A549 treated with AZD2906 at 1 μM for 4 hours (cell line): ENCODE data around the gene PGAM2. TPM values are rescaled to one million over a fixed set of nuclear protein-coding genes. Genes with fewer than 3 reads are reported as not detected.

Experiments
- total RNA-seq: library from RNA; stranded (reverse); fragments of 200-300 nt; extraction: Qiagen RNA extraction; gene quantifications from 5 replicates; pipeline ENCODE4 v1.2.3, GENCODE V29; 2022

The PGAM2 gene
- total RNA-seq = not detected in 5 replicates

GRCh38 chr7:44065431-44066110, at the start of gene PGAM2:
Gene PGAM2 (minus strand): TSS chr7:44065567. CDS start chr7:44065529, 38 bp downstream.

GRCh38 chr7:44103923-44104859, 38.8 kb upstream of the PGAM2 start, which contains the start of gene AEBP1:
Gene AEBP1 (plus strand): TSS chr7:44104345. CDS start chr7:44104666, 321 bp downstream.

GRCh38 chr7:44044315-44045225, 20.8 kb downstream of the PGAM2 start, which contains the start of gene DBNL:
Gene DBNL (plus strand): TSS chr7:44044702. CDS start chr7:44044738, 36 bp downstream.

Other genes with a start within 250 kb of the PGAM2 start
- 227 to 263 TPM (median 250 TPM) in 5 replicates for gene MRPS24, start 196.1 kb downstream of the PGAM2 start, total RNA-seq
- 25.9 to 28.5 TPM (median 28.1 TPM) in 5 replicates for gene URGCP, start 159.0 kb downstream of the PGAM2 start, total RNA-seq
- gene UBE2D4, start 139.1 kb downstream of the PGAM2 start, total RNA-seq = 7.9 to 11.5 TPM (median 9.6 TPM) in 5 replicates
- gene SPDYE1, start 67.7 kb downstream of the PGAM2 start, total RNA-seq = not detected in 5 replicates
- gene DBNL, start 20.9 kb downstream of the PGAM2 start, total RNA-seq = 66.0 to 71.9 TPM (median 71.2 TPM) in 5 replicates
- 6.4 to 7.3 TPM (median 7.0 TPM) in 5 replicates for gene POLM, start 17.0 kb upstream of the PGAM2 start, total RNA-seq
- gene AEBP1, start 38.8 kb upstream of the PGAM2 start, total RNA-seq = 0.06 TPM in 1 of 5 replicates, not detected in the others
- 150 to 170 TPM (median 169 TPM) in 5 replicates for gene POLD2, start 58.0 kb upstream of the PGAM2 start, total RNA-seq
- not detected in 5 replicates for gene MYL7, start 75.8 kb upstream of the PGAM2 start, total RNA-seq
- 0.05 TPM in 1 of 5 replicates, not detected in the others for gene GCK, start 123.9 kb upstream of the PGAM2 start, total RNA-seq
- gene YKT6, start 135.4 kb upstream of the PGAM2 start, total RNA-seq = 110 to 123 TPM (median 115 TPM) in 5 replicates